NCI-H526 (cell line): ENCODE results near the gene EPHB3.
"Not testable (repeated sequence)": the region's sequence is repeated elsewhere in the genome, so short reads cannot be mapped to it uniquely, and the experiment has no call there.

Experiments used
- DNase-seq, 2 experiments: peaks; one replicate each; lab custom pipeline; 2025; lab: John Stamatoyannopoulos, UW

EPHB3 gene

GRCh38 chr3:184620475-184621119 lies 59.0 kb downstream of the EPHB3 start:
- DNase-seq, result no peak

GRCh38 chr3:184622156-184622555 lies 60.6 kb downstream of the EPHB3 start:
- not testable (repeated sequence) for DNase-seq

GRCh38 chr3:184626923-184627322 lies 65.3 kb downstream of the EPHB3 start:
- DNase-seq, result no peak

DNA sequence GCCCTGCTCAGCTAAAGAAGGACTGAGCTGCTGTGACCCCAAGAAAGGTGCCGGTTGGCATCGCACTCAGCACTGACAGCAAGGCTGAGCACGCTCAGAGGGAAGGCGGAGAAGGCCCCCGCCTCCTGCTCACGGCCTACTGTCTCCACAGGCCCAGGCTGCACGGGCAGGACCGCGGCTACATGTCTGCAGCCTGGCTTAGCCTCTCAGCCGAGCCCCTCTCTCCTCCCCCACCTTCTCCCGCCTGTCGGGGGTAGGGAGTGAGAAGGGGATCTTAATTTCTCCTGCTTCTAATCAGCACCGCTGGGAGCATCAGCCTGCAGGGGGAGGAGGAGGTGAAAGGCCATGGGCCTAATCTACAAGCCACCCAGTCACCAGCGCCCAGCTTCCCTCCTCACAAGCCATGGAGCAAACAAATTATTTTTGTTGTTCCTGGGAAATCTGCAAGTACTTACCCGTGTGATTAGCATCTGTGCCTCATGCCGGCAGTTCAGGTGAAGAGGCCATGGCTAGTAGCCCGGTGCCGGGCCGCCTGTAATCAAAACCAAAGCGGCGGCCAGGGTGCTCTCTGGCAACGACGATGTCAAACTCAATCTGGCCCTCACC lies 68.1 kb downstream of the EPHB3 start:
- DNase-seq, result no peak

- no peak for DNase-seq
These were observed 69.4 kb downstream of the EPHB3 start for GRCh38 chr3:184630861-184631471.

DNA sequence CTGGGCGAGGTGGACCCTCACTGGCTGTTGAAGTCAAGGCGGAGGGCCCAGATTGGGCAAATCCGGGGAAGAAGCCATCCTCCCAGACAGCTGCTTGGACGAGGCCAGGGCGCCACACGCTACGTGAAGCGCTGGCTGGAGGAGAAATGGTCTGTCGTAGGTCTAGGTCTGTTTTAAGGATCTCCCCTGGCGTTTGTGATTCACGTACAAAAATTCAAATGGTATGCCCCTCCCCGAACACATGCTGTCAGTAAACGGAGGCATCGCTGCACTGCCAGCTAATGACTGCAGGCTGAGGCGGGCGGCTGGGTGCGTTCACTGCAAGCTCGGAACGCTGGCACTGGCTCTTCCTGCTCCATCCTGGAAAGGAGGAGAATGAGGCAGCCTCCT lies 69.9 kb downstream of the EPHB3 start:
- DNase-seq, result no peak
